Epithelial cell of prostate (primary cell): ENCODE data around the gene FBXW8.

Experiments used
- DNase-seq: peaks from one replicate; pipeline ENCODE4 v3.0.0-alpha.2; 2011; ENCODE audit warnings: low read depth, low spot score
- H3K27ac ChIP-seq: fragments of 450-650 bp; 2 replicates; pipeline ENCODE4 v1.5.1; 2017; ENCODE audit warnings: mild to moderate bottlenecking

Gene FBXW8

GRCh38 chr12:117015811-117016210, 105.1 kb downstream of the FBXW8 start:
- H3K27ac ChIP-seq, result no peak overlapping the region
- DNase-seq, result no peak

GRCh38 chr12:117017807-117018206, 107.1 kb downstream of the FBXW8 start:
- no peak for DNase-seq

GRCh38 chr12:117018276-117018675, 107.5 kb downstream of the FBXW8 start:
- no peak for DNase-seq
- H3K27ac ChIP-seq, result no peak overlapping the region

More at GRCh38 chr12:117017807-117018206, 107.1 kb downstream of the FBXW8 start:
- H3K27ac ChIP-seq, result no peak overlapping the region

DNA sequence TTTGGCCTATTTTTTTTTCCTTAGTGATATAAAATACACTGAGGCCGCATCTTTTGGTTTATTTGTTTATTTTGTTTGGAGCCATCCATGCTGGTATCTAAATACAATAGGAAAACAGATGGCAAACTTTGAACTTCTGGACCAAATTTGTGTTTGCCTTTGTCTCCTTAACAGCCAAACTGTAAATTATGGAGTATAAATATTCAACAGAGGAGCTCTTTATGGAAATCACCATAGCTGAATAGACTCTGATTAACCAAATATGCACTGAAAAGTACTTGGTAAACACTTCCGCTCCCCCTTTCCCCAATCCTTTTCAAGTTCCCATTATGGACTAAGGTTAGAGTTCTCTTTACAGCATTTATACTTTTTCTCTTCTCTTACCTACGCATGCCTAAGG, 107.9 kb downstream of the FBXW8 start:
- H3K27ac ChIP-seq, result no peak overlapping the region
- DNase-seq, result no peak

DNA sequence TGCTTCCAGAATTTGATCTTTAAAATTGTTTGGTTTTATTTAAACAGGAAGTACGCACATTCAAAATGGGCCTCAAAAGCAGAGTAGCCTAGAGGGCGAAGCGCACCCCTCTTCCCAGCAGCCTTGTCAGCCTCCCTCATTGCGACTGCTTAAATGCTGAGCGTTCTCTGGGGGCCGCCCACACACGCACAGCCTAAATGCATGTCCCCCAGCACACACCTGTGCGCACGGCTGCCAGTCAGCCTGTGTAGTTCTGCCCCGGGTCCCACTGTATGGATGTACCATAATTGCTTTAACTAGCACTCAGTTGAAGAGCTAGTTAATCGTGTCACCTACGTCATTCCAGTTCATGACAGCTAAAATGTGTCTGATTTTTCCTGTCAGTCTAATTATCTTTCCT, 109.1 kb downstream of the FBXW8 start:
- DNase-seq, result no peak
- H3K27ac ChIP-seq, result no peak overlapping the region

DNA sequence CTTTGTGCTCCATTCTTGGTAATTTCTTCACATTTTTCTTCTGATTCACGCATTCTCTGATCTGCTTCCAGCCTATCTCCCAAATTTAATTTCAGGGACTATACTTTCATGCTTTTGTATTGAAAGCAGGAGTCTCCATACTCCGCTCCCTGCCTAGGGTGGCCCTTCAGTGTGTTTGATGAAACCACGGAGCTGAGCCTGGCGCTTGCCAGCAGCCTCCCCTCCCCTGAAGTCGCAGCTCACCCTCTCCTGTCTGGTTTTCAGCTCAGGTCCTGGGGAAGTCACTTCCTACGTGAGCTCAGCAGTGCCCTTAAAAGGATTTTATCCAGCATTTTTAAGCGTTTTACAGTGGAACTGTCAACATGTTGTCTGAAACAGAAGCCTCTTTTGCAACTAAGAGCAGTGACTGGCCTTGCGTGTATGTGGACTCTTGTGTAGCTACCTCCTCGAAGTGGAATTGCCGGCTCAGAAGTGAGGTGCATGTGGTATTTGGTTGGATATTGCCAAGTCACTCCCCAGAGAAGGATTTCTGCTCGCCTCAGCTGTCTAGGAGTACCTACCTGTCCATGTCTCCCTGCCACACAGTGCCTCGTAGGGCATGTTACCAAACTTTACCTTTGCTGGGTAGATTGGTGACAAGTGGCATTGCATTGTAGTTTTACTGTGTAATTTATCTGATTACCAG, 109.9 kb downstream of the FBXW8 start:
- no peak for DNase-seq
- no peak overlapping the region for H3K27ac ChIP-seq

- no peak overlapping the region for H3K27ac ChIP-seq
- no peak for DNase-seq
Measured at GRCh38 chr12:117022465-117022864, 111.7 kb downstream of the FBXW8 start.

- H3K27ac ChIP-seq, result no peak overlapping the region
- no peak for DNase-seq
Measured at GRCh38 chr12:117023998-117024960, 113.5 kb downstream of the FBXW8 start.

DNA sequence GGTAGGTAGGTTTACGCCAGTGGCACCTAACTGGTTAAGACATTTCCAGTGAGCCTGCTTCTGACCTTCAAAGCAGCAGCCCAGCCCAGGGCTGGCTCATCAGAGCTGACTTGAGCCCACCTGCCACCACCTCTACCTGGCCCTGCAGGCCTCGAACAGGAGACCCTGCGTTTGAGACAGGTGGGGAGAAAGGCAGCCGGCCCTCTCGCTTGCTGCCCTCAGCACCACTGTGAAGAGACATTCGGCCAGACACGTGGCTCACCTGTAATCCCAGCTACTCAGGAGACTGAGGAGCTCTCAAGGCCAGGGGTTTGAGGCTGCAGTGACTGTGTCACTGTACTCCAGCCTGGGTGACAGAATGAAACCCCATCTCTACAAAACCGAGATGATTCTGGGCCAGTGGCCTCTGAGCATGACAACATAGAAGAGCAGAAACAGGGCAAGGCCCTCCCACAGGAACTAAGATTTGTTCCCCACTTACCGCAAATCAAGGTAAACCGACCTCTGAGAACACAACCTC, 114.3 kb downstream of the FBXW8 start:
- no peak overlapping the region for H3K27ac ChIP-seq
- no peak for DNase-seq

DNA sequence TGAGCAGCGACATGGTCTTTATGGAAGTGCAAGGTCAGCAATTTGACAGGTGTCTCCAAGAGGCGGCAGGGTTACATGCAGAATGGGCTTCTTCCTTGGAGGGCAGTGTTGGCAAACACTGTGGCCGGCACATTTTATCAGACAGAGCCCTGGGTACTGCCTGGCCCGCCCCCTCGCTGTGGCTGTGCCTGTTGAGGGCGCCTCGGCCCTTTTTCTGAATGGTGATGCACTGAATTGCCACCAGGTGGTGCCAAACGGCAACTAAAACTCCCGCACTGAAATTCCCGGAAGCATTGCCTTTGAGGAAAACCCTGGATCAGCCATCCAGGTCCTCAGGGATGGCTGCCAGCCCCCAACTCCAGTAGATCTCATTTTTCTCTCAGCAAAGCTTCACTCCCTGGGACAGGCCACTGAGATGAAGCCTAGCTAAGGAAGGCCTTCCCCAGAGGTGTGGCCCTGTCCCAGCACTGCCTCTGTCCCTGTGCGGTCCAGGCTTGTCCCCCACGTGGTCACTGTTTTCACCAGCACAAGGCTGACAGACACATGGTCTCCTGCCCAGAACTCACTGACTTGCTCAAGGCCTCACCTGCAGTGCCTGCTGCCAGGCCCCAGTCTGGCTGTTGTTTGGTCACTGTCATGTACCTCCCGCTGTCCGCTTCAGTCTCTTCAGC, 114.9 kb downstream of the FBXW8 start:
- DNase-seq, result no peak
- no peak overlapping the region for H3K27ac ChIP-seq

- H3K27ac ChIP-seq, result no peak overlapping the region
- no peak for DNase-seq
Measured at GRCh38 chr12:117026343-117026742, 115.6 kb downstream of the FBXW8 start.

DNA sequence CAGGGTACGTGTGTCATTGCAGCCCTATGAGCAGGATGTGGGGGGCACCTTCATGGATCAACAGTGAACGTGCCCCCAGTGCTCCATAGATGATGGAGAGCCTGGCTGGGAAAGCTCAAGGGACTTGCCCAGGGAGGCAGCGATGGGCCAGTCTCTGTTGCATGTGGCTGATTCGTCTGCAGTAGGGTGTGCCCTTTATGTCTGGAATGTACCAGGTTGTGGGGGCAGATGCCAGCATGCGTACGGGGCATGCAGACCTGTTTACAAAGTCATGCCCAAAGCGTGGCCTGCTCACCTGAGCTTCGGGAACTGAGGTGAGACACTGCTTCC, 116.1 kb downstream of the FBXW8 start:
- no peak for DNase-seq
- no peak overlapping the region for H3K27ac ChIP-seq

DNA sequence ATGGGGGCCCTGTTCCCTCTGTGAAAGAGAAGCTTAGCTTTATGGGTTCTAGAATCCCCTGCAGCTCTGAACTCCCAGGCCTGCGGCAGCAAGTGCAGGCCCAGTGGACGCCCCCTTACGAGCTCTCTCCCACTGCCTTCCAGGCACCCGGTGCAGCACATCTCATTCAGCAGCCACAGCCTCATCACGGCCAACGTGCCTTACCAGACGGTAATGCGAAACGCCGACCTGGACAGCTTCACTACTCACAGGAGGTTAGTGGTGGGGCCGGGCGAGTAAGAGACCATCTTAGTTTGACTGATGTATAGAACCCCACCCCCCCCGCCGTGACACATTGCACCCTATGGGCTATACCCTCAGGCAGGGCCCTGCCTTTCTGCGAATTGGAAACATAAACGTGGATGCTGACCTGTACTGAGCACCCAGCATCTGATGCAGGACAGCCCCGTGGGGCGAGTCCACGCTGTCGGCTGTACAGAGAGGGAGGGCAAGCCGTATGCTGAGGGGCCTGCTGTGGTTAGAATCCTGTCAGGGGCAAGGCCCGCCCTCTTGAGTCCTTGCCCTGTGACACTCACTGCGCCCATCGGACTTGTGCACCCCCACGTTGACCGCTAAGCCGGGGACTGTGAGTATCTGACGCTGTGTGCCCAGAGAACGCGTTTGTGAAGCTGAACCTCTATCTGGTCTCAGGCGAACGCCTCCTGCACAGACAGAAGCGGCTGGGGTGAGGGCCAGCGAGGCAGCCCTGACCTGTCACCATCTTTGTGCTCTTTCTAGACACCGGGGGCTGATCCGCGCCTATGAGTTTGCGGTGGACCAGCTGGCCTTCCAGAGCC, 116.7 kb downstream of the FBXW8 start:
- no peak for DNase-seq
- no peak overlapping the region for H3K27ac ChIP-seq

DNA sequence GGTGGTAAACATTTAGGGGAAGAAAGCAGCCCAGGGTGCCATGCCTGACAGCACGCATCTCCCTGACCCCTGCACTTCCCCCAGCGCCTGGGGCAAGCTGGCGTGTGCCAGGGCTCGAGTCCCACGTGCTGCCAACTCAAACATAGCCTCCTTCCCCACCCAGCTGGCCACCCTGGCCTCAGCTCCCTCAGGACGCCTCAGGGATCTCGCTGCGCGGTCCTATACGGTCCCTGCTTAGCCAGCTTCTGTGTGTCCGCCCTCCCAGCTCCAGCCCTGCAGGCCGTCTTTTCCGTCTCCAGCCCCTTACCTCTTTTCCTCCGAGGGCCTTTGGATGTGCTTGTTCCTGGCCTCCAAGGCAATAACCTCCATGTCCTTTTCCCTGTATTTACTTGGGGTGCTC, 117.5 kb downstream of the FBXW8 start:
- DNase-seq, result no peak
- H3K27ac ChIP-seq, result no peak overlapping the region

GRCh38 chr12:117030187-117030900, 119.6 kb downstream of the FBXW8 start:
- DNase-seq, result no peak
- H3K27ac ChIP-seq, result no peak overlapping the region

DNA sequence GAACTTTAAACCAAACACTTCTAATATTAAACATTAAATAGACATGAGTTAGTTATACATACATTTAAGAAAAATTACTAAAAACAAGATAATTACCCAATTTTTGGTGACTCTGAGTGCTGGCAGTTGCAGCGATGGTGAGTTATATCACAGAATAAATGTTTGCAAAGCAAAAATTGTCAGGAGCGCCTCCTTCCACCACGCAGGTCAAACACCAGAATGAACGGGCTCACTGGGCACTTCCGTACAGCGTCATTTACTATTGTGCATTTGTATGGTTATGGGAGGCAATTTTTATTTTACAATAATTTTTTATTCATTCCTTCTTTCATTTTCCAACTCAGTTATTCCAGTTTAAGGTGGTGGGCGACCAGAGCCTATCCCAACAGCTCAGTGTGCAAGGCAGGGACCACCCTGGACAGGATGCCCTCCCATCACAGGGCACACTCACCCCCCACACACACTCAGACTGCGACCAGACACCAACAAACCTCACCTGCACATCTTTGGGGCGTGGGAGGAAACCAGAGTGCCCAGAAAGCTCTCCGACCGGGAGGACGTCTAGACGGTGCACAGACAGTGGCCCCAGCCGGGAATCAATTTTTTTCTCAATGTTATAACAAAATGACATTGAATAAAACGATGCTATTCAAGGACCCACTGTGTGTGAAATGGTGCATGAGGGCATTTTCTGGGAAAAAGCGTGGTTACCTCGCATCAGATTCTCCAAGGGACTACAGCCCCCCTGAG, 121.3 kb downstream of the FBXW8 start:
- no peak overlapping the region for H3K27ac ChIP-seq
- no peak for DNase-seq

DNA sequence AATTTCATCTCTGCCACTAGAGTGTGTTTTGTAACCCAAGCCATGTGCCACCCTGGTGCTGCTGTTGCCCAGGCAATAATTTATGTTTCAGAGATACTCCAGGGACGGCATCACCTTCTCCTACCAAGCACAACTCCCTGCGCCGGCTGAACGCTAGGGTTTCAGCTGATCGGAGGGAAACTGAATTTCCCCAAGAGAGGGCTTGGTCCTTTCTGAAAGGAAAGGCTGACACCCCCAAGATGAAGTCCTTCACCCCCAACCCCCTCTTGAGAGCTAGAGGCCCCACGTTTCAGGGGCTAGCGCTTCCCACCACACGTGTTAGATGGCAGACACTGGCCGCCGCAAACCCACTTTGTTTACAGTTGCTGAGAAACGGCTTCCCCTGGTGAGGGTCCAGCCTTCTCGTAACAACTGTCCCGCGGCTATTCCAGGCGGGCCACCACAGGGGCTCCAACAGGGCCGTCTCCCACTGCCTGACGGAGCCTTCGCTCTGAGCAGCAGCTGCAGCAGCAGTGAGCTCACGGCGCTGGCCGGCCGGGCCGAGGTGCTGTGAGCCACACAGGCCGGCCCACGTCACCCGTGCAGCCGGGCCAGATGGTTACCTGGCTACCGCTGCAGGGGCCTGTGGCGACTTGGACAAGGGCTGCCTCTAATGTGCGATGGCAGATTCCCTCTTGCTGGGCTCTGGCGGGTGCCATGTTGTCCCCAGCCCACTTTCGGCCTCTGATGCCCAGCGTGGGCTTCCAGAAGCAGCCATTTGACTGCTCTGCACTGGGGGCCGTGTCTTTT, 122.0 kb downstream of the FBXW8 start:
- no peak overlapping the region for H3K27ac ChIP-seq
- DNase-seq, result no peak
